HepG2 (cell line): ENCODE data around the gene TMCC1. TPM values are rescaled to one million over a fixed set of nuclear protein-coding genes. Genes with fewer than 3 reads are reported as not detected.

Experiments
- ADNP ChIP-seq: sonication (generic); formaldehyde crosslinking; IDR thresholded peaks from 2 replicates; pipeline ENCODE4 v1.4.0; 2020; ENCODE audit warnings: missing genetic modification reagents
- DMAP1 ChIP-seq: IDR thresholded peaks from 2 replicates; pipeline ENCODE4 v1.6.1; 2016
- FOSL2 ChIP-seq: sonication (generic); formaldehyde crosslinking; IDR thresholded peaks from 2 replicates; pipeline ENCODE4 v1.4.0; 2020; ENCODE audit warnings: missing genetic modification reagents
- GABPA ChIP-seq, 2 experiments: IDR thresholded peaks; 2 replicates each; pipeline ENCODE4 v1.6.1; 2011 to 2016; ENCODE audit warnings: low read depth in 2 of 2, low read length in 1 of 2, missing biosample characterization in 1 of 2, missing genetic modification characterization in 1 of 2
- GLI4 ChIP-seq: sonication (generic); formaldehyde crosslinking; IDR thresholded peaks from 2 replicates; pipeline ENCODE4 v1.5.1; 2020; ENCODE audit warnings: missing genetic modification reagents, mild to moderate bottlenecking, moderate library complexity, borderline replicate concordance
- MIER2 ChIP-seq: IDR thresholded peaks from 2 replicates; pipeline ENCODE4 v1.6.1; 2016; ENCODE audit warnings: missing biosample characterization, missing genetic modification reagents
- NFIC ChIP-seq: IDR thresholded peaks from 2 replicates; pipeline ENCODE4 v1.6.1; 2012; ENCODE audit warnings: mild to moderate bottlenecking, low read length, inconsistent platforms
- NR2F1 ChIP-seq, 2 experiments: fragments of 450-650 bp in 1 of 2; formaldehyde crosslinking in 1 of 2; IDR thresholded peaks; 2 replicates each; pipeline versions ENCODE4 v1.5.0 to v1.6.1; 2016 to 2020; ENCODE audit warnings: mild to moderate bottlenecking in 1 of 2, missing compliant biosample characterization in 1 of 2, missing genetic modification reagents in 1 of 2, moderate library complexity in 1 of 2
- SMAD1 ChIP-seq: sonication (generic); formaldehyde crosslinking; IDR thresholded peaks from 2 replicates; pipeline ENCODE4 v1.4.0; 2020; ENCODE audit warnings: missing genetic modification reagents, low read depth, mild to moderate bottlenecking, borderline replicate concordance
- SP4 ChIP-seq: sonication (generic); formaldehyde crosslinking; IDR thresholded peaks from 2 replicates; pipeline ENCODE4 v1.8.1; 2023; ENCODE audit warnings: mild to moderate bottlenecking, missing genetic modification reagents
- XRCC5 ChIP-seq: fragments of 200-400 bp; formaldehyde crosslinking; optimal IDR thresholded peaks from 2 replicates; pipeline ENCODE3; 2017; ENCODE audit warnings: mild to moderate bottlenecking, low read length
- YEATS2 ChIP-seq: sonication (generic); formaldehyde crosslinking; IDR thresholded peaks from 2 replicates; pipeline ENCODE4 v1.4.0; 2020; ENCODE audit warnings: missing genetic modification reagents, borderline replicate concordance
- ZNF232 ChIP-seq: sonication (generic); formaldehyde crosslinking; IDR thresholded peaks from 2 replicates; pipeline ENCODE4 v1.4.0; 2020; ENCODE audit warnings: missing genetic modification reagents, borderline replicate concordance
- ZNF629 ChIP-seq: sonication (generic); formaldehyde crosslinking; conservative IDR thresholded peaks from 2 replicates; pipeline ENCODE4 v1.5.0; 2020; ENCODE audit warnings: missing genetic modification reagents
- ZNF841 ChIP-seq: sonication (generic); formaldehyde crosslinking; IDR thresholded peaks from 2 replicates; pipeline ENCODE4 v1.8.1; 2023; ENCODE audit warnings: missing genetic modification reagents, borderline replicate concordance
- ZSCAN5A ChIP-seq: sonication (generic); formaldehyde crosslinking; IDR thresholded peaks from 2 replicates; pipeline ENCODE4 v1.8.0; 2022; ENCODE audit warnings: mild to moderate bottlenecking, missing genetic modification reagents, borderline replicate concordance
- polyA plus RNA-seq, 8 experiments: library from polyadenylated mRNA; depleted of rRNA in 3 of 8; stranded (reverse) in 7 of 8; unstranded in 1 of 8; fragments of >200 nt; fragmentation: Illumina TruSeq in 4 of 8; extraction: Trizol in 4 of 8; gene quantifications; 2 replicates each; pipeline versions ENCODE4 v1.2.1 to v1.2.3, GENCODE V29; 2011 to 2016; ENCODE audit warnings: low read depth in 4 of 8, missing spikeins in 1 of 8, mixed read lengths in 1 of 8; ENCODE audit not compliant: insufficient read depth in 1 of 8
- total RNA-seq, 5 experiments: library from RNA; depleted of rRNA; stranded (reverse); fragments of >200 nt; fragmentation: Illumina TruSeq; extraction: Trizol; gene quantifications; 2 replicates each; pipeline ENCODE4 v1.2.3, GENCODE V29; 2016; ENCODE audit warnings: low read depth in 1 of 5
- TF ChIP-seq, protein P1 (sequence below), 2 experiments: fragments of 450-650 bp in 1 of 2; sonication (generic) in 1 of 2; formaldehyde crosslinking in 1 of 2; IDR thresholded peaks; 2 replicates each; pipeline versions ENCODE4 v1.6.1 to v1.8.0; 2016 to 2022; ENCODE audit warnings: antibody characterized with exemption in 1 of 2, mild to moderate bottlenecking in 1 of 2, missing genetic modification reagents in 1 of 2

TMCC1 gene
- total and polyA plus RNA-seq, 2 of the 13 experiments (the other 11 are each of a cell fraction or from before 2014, with no cell fraction given) = 12.1 to 264 TPM

DNA sequence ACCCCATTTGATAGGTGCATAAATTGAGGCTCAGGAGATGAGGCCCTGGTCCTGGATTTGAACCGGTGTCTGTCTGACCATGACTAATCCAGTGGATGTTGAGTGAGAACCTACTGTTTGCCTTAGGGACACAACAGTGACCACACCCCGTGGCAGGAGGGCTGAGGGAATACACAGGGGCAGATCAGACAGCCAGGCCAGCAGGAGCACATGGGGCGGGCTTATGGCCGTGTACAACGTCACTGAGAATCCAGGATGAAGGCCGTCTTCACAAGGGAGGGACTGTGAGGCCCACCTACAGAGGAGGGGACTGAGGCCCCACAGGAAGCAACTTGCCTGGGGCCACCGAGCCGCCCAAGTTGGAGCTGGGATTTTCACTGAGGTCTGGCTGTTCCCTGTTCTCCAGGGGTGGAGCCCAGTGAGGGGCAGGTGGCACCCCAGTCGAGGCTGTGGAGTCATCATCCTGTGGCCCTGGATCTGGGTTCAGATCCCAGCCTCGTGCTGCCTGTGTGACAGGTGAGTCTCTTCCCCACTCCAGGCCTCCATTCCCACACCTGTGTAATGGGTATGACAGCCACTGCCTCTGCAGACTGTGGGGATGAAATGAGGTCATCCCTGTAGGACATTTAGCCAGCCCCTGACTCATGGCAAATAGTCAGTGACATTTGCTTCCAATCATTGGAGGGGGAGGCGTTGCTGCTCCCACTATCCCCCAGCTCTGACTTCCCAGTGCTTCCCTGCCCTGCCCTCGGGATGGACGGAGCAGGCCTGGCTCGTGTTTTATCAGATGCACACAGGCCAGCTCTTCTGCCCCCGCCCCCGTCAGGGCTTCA, 280.8 kb downstream of the TMCC1 start (continued):
- TF ChIP-seq MIER2 (peak; percentile 30; the same call in 1 of the 2 replicates), ADNP (CRISPR knock-in tag) (peak; percentile 88), YEATS2 (peak; percentile 37; the same call in 1 of the 2 replicates), ZNF232 (CRISPR knock-in tag) (no peak), ZSCAN5A (no peak), GLI4 (CRISPR knock-in tag) (0 out of 2 replicates have a peak, but pooled peaks have one; percentile 76), DMAP1 (peak; percentile 24; the same call in 1 of the 2 replicates), GABPA (IDR thresholded peaks at IDR 0.05; ENCODE audit: low read depth, low read length) (no peak), GABPA (CRISPR knock-in tag; IDR thresholded peaks at IDR 0.05; ENCODE audit: low read depth) (no peak), SP4 (CRISPR knock-in tag) (no peak), SMAD1 (CRISPR knock-in tag) (no peak), FOSL2 (CRISPR knock-in tag) (peak; percentile 78), ZNF841 (CRISPR knock-in tag) (no peak), XRCC5 (peak; percentile 41), NFIC (no peak), ZNF629 (peak; percentile 99), NR2F1 (CRISPR knock-in tag; IDR thresholded peaks at IDR 0.05) (peak in 1 of 2 experiments; percentile 25; a peak in 1 of 4 replicates)
- TF ChIP-seq, protein P1, sequence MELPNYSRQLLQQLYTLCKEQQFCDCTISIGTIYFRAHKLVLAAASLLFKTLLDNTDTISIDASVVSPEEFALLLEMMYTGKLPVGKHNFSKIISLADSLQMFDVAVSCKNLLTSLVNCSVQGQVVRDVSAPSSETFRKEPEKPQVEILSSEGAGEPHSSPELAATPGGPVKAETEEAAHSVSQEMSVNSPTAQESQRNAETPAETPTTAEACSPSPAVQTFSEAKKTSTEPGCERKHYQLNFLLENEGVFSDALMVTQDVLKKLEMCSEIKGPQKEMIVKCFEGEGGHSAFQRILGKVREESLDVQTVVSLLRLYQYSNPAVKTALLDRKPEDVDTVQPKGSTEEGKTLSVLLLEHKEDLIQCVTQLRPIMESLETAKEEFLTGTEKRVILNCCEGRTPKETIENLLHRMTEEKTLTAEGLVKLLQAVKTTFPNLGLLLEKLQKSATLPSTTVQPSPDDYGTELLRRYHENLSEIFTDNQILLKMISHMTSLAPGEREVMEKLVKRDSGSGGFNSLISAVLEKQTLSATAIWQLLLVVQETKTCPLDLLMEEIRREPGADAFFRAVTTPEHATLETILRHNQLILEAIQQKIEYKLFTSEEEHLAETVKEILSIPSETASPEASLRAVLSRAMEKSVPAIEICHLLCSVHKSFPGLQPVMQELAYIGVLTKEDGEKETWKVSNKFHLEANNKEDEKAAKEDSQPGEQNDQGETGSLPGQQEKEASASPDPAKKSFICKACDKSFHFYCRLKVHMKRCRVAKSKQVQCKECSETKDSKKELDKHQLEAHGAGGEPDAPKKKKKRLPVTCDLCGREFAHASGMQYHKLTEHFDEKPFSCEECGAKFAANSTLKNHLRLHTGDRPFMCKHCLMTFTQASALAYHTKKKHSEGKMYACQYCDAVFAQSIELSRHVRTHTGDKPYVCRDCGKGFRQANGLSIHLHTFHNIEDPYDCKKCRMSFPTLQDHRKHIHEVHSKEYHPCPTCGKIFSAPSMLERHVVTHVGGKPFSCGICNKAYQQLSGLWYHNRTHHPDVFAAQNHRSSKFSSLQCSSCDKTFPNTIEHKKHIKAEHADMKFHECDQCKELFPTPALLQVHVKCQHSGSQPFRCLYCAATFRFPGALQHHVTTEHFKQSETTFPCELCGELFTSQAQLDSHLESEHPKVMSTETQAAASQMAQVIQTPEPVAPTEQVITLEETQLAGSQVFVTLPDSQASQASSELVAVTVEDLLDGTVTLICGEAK (IDR thresholded peaks at IDR 0.05) = no peak
- TF ChIP-seq, protein P1 (CRISPR knock-in tag; IDR thresholded peaks at IDR 0.05) = 0 out of 2 replicates have a peak, but pooled peaks have one; percentile 31
